A673 (cell line): Measurements from ENCODE around the gene TNNT1. TPM values are rescaled to one million over a fixed set of nuclear protein-coding genes. Genes with fewer than 3 reads are reported as not detected.

Experiments used
- BruUV-seq: library from RNA; stranded (reverse); fragments of 400-500 nt; replicated peaks from 2 replicates; lab custom pipeline; 2021; lab: Mats Ljungman, UMichigan
- CTCF ChIA-PET: fragments of 300-600 bp; sonication (Branson Sonifier 250); formaldehyde crosslinking; loops from one replicate; lab custom pipeline; 2022; ENCODE audit warnings: antibody characterized with exemption; lab: Charles Lee
- POLR2A ChIA-PET: fragments of 300-600 bp; sonication (Branson Sonifier 250); formaldehyde crosslinking; loops from one replicate; lab custom pipeline; 2022; ENCODE audit warnings: antibody characterized with exemption; ENCODE audit not compliant: low non-redundant PET; lab: Charles Lee
- DNase-seq: peaks from one replicate; pipeline ENCODE4 v3.0.0-alpha.2; 2015; ENCODE audit warnings: low spot score
- H3K27ac ChIP-seq: fragments of 200-600 bp; sonication (generic); 2 replicates; pipeline ENCODE4 v1.5.1; 2016; ENCODE audit warnings: mixed run types, low read depth, mild to moderate bottlenecking, mixed read lengths, antibody characterized with exemption, low read length; ENCODE audit not compliant: poor library complexity, severe bottlenecking
- H3K27me3 ChIP-seq: fragments of 200-600 bp; sonication (generic); replicated peaks from 2 replicates; pipeline ENCODE4 v1.6.1; 2017; ENCODE audit warnings: mixed run types, low read depth, mild to moderate bottlenecking, mixed read lengths, antibody characterized with exemption, low read length; ENCODE audit not compliant: insufficient read depth, poor library complexity
- H3K36me3 ChIP-seq: fragments of 200-600 bp; sonication (generic); 2 replicates; pipeline ENCODE4 v1.6.1; 2016; ENCODE audit warnings: mixed run types, mild to moderate bottlenecking, mixed read lengths, antibody characterized with exemption, low read length; ENCODE audit not compliant: insufficient read depth, poor library complexity, severe bottlenecking
- H3K4me1 ChIP-seq: fragments of 200-600 bp; sonication (generic); 2 replicates; pipeline ENCODE4 v1.6.1; 2017; ENCODE audit warnings: mixed run types, mild to moderate bottlenecking, mixed read lengths, antibody characterized with exemption, low read length; ENCODE audit not compliant: insufficient read depth, poor library complexity, severe bottlenecking
- H3K4me3 ChIP-seq: fragments of 200-600 bp; sonication (generic); 2 replicates; pipeline ENCODE4 v1.5.1; 2016; ENCODE audit warnings: low read depth, mixed run types, mild to moderate bottlenecking, mixed read lengths, low read length; ENCODE audit not compliant: poor library complexity, severe bottlenecking
- H3K9me3 ChIP-seq: fragments of 200-600 bp; sonication (generic); 2 replicates; pipeline ENCODE4 v1.6.1; 2016; ENCODE audit warnings: mixed run types, low read depth, mild to moderate bottlenecking, mixed read lengths, antibody characterized with exemption, low read length; ENCODE audit not compliant: poor library complexity, severe bottlenecking
- CTCF ChIP-seq: fragments of 300-800, 200-600 bp; sonication (generic); conservative IDR thresholded peaks from 2 replicates; pipeline ENCODE4 v1.5.1; 2017; ENCODE audit warnings: low read depth, mild to moderate bottlenecking, antibody characterized with exemption, low read length, moderate library complexity, mixed read lengths
- EZH2 ChIP-seq: fragments of 200-600 bp; sonication (generic); IDR thresholded peaks from 2 replicates; pipeline ENCODE4 v1.6.1; 2017; ENCODE audit warnings: borderline replicate concordance, low read depth, mild to moderate bottlenecking, mixed read lengths, antibody characterized with exemption, low read length; ENCODE audit not compliant: poor library complexity, severe bottlenecking
- intact Hi-C: fragments of 100-400 bp; cut with micrococcal nuclease; formaldehyde crosslinking; loops from one replicate; pipeline ENCODE4 v1.10.0; 2022; ENCODE audit not compliant: unreplicated experiment
- microRNA-seq: library from miRNA; unstranded; fragments of <30 nt; microRNA quantifications from one replicate; pipeline ENCODE4 v1.2.0, GENCODE V29; 2021
- total RNA-seq: library from RNA; stranded (reverse); gene quantifications from 2 replicates; pipeline ENCODE4 v1.2.3, GENCODE V29; 2021

The TNNT1 gene
- total RNA-seq, 1 experiment from 2014 or later = 37.6 TPM

- peaks cover 27% of the 10 kb centered on the region for H3K4me1 ChIP-seq
- H3K9me3 ChIP-seq = no peaks in the 10 kb centered on the region
- TF ChIP-seq EZH2 = no peak
- TF ChIP-seq CTCF = no peak
- DNase-seq = no peak
- ChIA-PET POLR2A (interaction anchor here (0.6 kb wide), 1 partner anchor 400 kb away, joined by 3 read pairs; no protein-coding TSS in a partner anchor), CTCF (no interaction called here)
- peaks cover 10% of the 10 kb centered on the region for H3K27me3 ChIP-seq
- no peak overlapping the region for H3K27ac ChIP-seq
- BruUV-seq = no TSS peak
- no peak overlapping the region for H3K4me3 ChIP-seq
- intact Hi-C loops = no loop called here
- H3K36me3 ChIP-seq = no peaks in the 10 kb centered on the region
Measured at GRCh38 chr19:55083004-55083850, 65.8 kb downstream of the TNNT1 start.

Small RNAs within 50 kb of the gene (microRNA-seq; reads per million reads assigned to microRNA genes)
- gene MIR7975 = not detected

Other genes starting within 250 kb of the TNNT1 start
- not detected in 2 replicates for gene NCR1, start 243.1 kb downstream of the TNNT1 start, total RNA-seq
- gene NLRP7, start 201.7 kb downstream of the TNNT1 start, total RNA-seq = not detected in 2 replicates
- gene NLRP2, start 182.8 kb downstream of the TNNT1 start, total RNA-seq = 34.1 and 41.9 TPM in 2 replicates
- 0.22 TPM in 1 of 2 replicates, not detected in the other for gene GP6, start 110.9 kb downstream of the TNNT1 start, total RNA-seq
- gene RDH13, start 86.1 kb downstream of the TNNT1 start, total RNA-seq = 19.0 and 24.4 TPM in 2 replicates
- gene EPS8L1, start 73.3 kb downstream of the TNNT1 start, total RNA-seq = 7.7 and 10.2 TPM in 2 replicates
- gene PPP1R12C, start 31.6 kb downstream of the TNNT1 start, total RNA-seq = 85.7 and 94.6 TPM in 2 replicates
- 12.8 and 16.5 TPM in 2 replicates for gene TNNI3, start 8.5 kb upstream of the TNNT1 start, total RNA-seq
- 4.2 and 9.1 TPM in 2 replicates for gene DNAAF3, start 17.4 kb upstream of the TNNT1 start, total RNA-seq
- 0.28 TPM in 1 of 2 replicates, not detected in the other for gene SYT5, start 31.1 kb upstream of the TNNT1 start, total RNA-seq
- 0.17 and 0.55 TPM in 2 replicates for gene PTPRH, start 60.3 kb upstream of the TNNT1 start, total RNA-seq
- 4.8 and 6.1 TPM in 2 replicates for gene TMEM86B, start 79.6 kb upstream of the TNNT1 start, total RNA-seq
- gene PPP6R1, start 109.8 kb upstream of the TNNT1 start, total RNA-seq = 103 and 108 TPM in 2 replicates
- gene HSPBP1, start 130.9 kb upstream of the TNNT1 start, total RNA-seq = 80.3 and 83.4 TPM in 2 replicates
- gene BRSK1, start 134.8 kb upstream of the TNNT1 start, total RNA-seq = 30.5 and 36.8 TPM in 2 replicates
- gene TMEM150B, start 176.1 kb upstream of the TNNT1 start, total RNA-seq = not detected in 2 replicates
- gene KMT5C, start 190.7 kb upstream of the TNNT1 start, total RNA-seq = 19.7 and 24.1 TPM in 2 replicates
- 0.48 TPM in 1 of 2 replicates, not detected in the other for gene COX6B2, start 205.5 kb upstream of the TNNT1 start, total RNA-seq
- gene GARIN5B, start 214.1 kb upstream of the TNNT1 start, total RNA-seq = not detected in 2 replicates
- gene IL11, start 221.3 kb upstream of the TNNT1 start, total RNA-seq = 0.42 and 0.47 TPM in 2 replicates
- not detected in 2 replicates for gene TMEM190, start 227.6 kb upstream of the TNNT1 start, total RNA-seq
- 0.42 and 0.69 TPM in 2 replicates for gene TMEM238, start 235.1 kb upstream of the TNNT1 start, total RNA-seq
- gene RPL28, start 236.7 kb upstream of the TNNT1 start, total RNA-seq = 1,355 and 1,380 TPM in 2 replicates